IPS-15b (cell line): ENCODE results near the gene CR2.

Experiments used
- H3K27me3 ChIP-seq: one replicate; pipeline ENCODE4 v1.6.1; 2013; ENCODE audit warnings: low read length; ENCODE audit not compliant: control insufficient read depth, insufficient read depth
- H3K36me3 ChIP-seq: one replicate; pipeline ENCODE4 v1.6.1; 2013; ENCODE audit warnings: low read length; ENCODE audit not compliant: control insufficient read depth, insufficient read depth
- H3K4me1 ChIP-seq: one replicate; pipeline ENCODE4 v1.6.1; 2013; ENCODE audit warnings: mild to moderate bottlenecking, low read length; ENCODE audit not compliant: control insufficient read depth, insufficient read depth
- H3K4me3 ChIP-seq: one replicate; pipeline ENCODE4 v1.5.1; 2013; ENCODE audit warnings: low read depth, low read length
- H3K9ac ChIP-seq: one replicate; pipeline ENCODE4 v1.6.1; 2013; ENCODE audit warnings: low read depth, mild to moderate bottlenecking, low read length
- H3K9me3 ChIP-seq: one replicate; pipeline ENCODE4 v1.6.1; 2013; ENCODE audit warnings: mild to moderate bottlenecking, low read length; ENCODE audit not compliant: control insufficient read depth, insufficient read depth

The CR2 gene

DNA sequence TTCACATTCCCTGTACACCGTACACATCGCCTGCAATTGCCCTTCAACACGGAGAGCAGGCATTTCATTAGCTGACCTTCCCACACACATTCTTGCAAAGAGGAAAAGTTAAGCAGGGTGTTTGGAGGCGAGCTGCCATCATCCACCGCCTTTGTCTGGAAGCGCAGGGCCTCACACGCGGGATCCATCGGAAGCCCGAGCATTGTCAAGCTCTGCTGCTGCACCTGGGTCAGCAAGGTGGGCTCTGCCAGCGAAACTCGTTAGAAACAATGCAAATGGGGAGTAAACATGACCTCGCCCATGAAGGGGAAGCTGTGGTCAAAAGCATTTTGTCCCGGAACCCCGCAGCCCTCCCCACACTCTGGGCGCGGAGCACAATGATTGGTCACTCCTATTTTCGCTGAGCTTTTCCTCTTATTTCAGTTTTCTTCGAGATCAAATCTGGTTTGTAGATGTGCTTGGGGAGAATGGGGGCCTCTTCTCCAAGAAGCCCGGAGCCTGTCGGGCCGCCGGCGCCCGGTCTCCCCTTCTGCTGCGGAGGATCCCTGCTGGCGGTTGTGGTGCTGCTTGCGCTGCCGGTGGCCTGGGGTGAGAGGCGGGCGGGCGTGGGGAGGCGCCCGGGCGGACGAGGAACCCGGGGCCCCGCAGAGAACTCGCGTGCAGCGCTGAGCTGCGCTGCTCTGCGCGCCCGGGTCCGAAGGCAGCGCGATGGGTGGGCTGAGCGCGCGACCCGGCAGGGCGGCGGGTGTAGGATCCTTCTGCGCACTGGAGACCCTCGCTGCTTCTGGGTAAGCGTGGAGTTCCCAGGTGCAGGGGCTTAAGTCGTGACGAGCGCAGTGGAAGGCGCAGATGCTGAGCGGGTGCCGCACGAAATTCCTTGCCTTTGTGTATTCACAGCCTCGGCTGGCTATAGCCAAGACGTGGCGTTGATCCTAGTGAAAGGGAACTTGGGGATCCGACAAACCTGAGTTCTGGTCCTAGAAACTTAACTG, 42.0 kb downstream of the CR2 start, which contains the start of gene CR1:
Gene CR1, plus strand, starts transcription at position 357 of the 992 bp plus-strand sequence. Its CDS starts 111 bp downstream, at position 468.
- Histone ChIP-seq H3K9ac (peak within 1 kb of the TSS; percentile 73), H3K9me3 (no peaks in the 10 kb centered on the region), H3K27me3 (peaks cover 54% of the 10 kb centered on the region), H3K4me1 (peaks cover 4% of the 10 kb centered on the region), H3K36me3 (no peaks in the 10 kb centered on the region), H3K4me3 (peak within 1 kb of the TSS; percentile 51)

DNA sequence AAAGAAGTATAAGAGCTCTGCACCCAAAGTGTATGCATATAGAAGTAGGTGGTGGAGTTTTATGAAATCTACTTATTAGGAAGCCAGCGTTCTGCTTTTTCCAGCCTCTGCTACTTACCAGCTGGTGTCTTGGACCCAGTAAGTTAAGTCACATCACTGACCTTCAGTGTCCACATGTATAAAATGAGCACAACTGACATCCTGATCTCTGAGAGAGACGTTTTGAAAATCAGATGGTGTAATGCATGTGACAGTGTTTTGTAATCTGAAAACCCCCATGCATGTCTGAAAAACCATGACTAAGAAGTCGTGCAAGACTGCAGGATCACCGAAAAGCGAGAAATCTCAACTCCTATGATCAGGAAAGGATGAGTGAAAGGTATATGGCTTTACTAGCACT, 43.8 kb downstream of the CR2 start:
- Histone ChIP-seq H3K9me3 (no peaks in the 10 kb centered on the region), H3K36me3 (no peaks in the 10 kb centered on the region), H3K27me3 (peaks cover 48% of the 10 kb centered on the region), H3K4me3 (no peak overlapping the region), H3K4me1 (peaks cover 4% of the 10 kb centered on the region), H3K9ac (no peak overlapping the region)

DNA sequence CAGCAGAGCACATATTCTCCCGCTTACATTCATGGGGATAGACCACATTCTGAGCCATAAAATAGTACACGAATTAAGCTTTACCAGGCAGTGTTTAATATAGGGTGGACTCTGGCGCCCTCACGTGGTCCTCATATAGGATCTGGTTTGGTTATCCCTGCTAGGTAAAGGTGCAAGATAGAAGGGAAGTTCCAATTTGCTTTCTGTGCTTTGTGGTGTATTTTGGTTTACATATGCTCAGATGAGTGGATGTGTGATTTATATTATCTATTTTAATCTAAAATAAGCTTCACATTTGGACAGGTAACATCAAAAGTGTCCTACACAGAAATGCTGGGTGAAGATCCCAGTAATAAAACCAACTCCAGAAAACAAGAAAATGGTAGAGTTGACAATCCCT, 45.4 kb downstream of the CR2 start:
- Histone ChIP-seq H3K27me3 (peaks cover 34% of the 10 kb centered on the region), H3K9ac (no peak overlapping the region)

DNA sequence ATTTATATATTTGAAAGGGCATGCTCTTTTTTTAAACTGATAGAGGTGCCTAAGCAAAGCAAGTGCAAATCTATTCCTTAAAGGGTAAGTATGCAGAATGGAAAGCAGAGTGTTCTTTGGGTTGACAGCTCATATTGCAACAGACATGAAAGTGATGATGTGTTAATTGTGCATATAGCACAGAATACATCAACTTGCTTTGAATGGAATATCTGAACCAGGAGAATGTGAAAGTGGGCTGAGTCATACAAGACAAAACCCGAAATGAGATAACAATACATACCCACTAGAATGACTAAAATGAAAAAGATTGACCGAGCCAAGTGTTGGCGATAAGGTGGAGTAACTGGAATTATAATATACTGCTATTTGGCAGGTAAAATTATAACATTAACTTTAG, 46.2 kb downstream of the CR2 start:
- H3K9me3 ChIP-seq, result no peaks in the 10 kb centered on the region
- no peak overlapping the region for H3K4me3 ChIP-seq
- H3K9ac ChIP-seq, result no peak overlapping the region
- H3K36me3 ChIP-seq, result no peaks in the 10 kb centered on the region
- peaks cover 30% of the 10 kb centered on the region for H3K27me3 ChIP-seq
- peaks cover 4% of the 10 kb centered on the region for H3K4me1 ChIP-seq

More for the DNA sequence above, 45.4 kb downstream of the CR2 start:
- Histone ChIP-seq H3K4me3 (no peak overlapping the region), H3K9me3 (no peaks in the 10 kb centered on the region), H3K4me1 (peaks cover 4% of the 10 kb centered on the region), H3K36me3 (no peaks in the 10 kb centered on the region)

DNA sequence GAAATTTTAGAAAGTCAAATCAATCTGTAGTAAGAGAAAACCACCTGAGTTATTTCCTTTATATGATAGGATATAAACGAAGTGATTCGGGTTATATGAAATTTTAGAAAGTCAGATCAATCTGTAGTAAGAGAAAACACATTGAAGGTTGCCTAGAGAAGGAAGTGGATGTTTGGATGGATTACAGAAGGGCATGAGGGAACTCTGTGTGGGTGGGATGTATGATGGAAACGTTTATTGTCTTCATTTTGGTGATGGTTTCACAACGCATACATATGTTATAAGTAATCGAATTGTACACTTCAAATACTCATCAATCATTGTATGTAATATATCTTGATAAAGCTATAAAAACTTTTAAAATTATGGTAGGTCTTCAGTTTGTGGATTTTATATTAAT, 46.9 kb downstream of the CR2 start:
- Histone ChIP-seq H3K4me3 (no peak overlapping the region), H3K9ac (no peak overlapping the region), H3K9me3 (no peaks in the 10 kb centered on the region), H3K36me3 (no peaks in the 10 kb centered on the region), H3K4me1 (no peaks in the 10 kb centered on the region), H3K27me3 (peaks cover 22% of the 10 kb centered on the region)

DNA sequence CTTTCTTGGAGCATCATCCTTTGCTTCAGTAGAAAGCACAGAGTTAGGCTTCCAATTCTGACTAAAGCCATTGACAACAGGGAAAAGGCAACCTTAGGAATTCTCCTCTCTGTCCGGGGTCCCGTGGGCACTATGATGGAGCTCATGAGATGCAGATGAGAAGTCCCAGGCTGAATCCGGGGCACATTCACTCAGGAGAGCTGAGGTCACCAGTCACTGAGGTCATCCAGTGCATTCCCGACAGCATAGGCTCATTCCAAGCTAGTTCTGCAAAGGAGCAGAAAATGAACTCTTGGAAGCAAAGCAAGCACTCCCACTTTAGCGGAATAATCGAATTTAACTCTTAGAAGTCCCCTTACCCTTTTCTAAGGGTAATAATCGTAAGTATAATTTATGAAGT, 48.6 kb downstream of the CR2 start:
- no peak overlapping the region for H3K4me3 ChIP-seq
- H3K9me3 ChIP-seq, result no peaks in the 10 kb centered on the region
- no peaks in the 10 kb centered on the region for H3K36me3 ChIP-seq
- no peak overlapping the region for H3K9ac ChIP-seq
- H3K27me3 ChIP-seq, result peaks cover 6% of the 10 kb centered on the region
- H3K4me1 ChIP-seq, result no peaks in the 10 kb centered on the region

DNA sequence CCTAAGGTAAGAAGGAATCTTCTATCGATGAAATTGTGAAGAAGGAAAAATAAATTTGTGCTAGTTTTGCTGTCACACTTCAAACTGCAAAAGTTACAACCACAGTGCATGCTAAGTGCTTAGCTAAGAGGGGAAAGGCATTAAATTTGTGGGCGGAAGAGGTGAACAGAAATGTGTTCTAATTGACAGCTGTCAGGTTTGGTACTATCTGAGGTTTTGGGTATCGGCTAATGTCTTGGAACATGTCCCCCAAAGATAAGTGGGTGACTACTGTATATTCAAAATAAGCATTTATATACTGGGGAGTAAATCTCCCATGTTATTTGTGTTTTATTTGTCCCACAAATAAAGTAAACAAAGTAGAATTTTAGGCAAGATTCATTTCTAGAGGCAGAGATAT, 49.8 kb downstream of the CR2 start:
- no peaks in the 10 kb centered on the region for H3K9me3 ChIP-seq
- H3K4me3 ChIP-seq, result no peak overlapping the region
- no peaks in the 10 kb centered on the region for H3K36me3 ChIP-seq
- no peaks in the 10 kb centered on the region for H3K27me3 ChIP-seq
- no peak overlapping the region for H3K9ac ChIP-seq
- H3K4me1 ChIP-seq, result no peaks in the 10 kb centered on the region

DNA sequence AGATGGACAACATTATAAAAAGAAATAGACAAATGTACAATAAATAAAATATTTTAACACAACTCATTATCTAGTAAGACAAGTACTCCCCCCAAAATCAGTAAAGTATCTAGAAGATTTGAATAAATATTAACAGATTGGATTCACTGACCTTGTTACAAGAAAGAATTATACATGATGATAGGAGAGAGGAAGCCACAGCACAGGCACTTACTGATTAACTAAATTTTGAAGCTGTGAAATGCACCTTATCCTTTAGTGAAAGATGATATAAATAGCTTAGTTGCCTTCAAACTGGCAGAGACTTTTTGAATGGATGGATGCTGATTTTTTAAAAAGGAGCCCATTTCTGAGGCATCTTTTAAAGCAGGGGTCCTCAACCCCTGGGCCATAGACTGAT, 50.3 kb downstream of the CR2 start:
- H3K4me3 ChIP-seq, result no peak overlapping the region
- no peaks in the 10 kb centered on the region for H3K4me1 ChIP-seq
- no peak overlapping the region for H3K9ac ChIP-seq
- H3K9me3 ChIP-seq, result no peaks in the 10 kb centered on the region
- no peaks in the 10 kb centered on the region for H3K27me3 ChIP-seq
- no peaks in the 10 kb centered on the region for H3K36me3 ChIP-seq

DNA sequence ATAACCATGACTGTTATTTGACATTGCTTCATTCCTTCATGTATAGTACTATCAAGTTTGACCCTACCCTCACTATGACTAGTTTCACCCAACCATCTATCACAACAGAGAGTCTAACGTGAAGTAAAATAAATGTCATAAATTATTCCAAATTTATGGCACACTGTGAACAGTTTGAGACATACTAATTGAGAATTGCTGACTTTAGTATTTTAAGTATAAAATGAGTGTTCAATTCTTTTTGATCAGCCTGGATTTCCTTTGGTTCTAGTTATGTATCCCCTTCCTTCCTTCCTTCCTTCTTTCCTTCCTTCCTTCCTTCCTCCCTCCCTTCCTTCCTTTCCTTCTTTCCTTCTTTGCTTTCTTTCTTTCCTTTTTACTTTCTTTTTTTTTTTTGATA, 56.3 kb downstream of the CR2 start:
- Histone ChIP-seq H3K9me3 (no peaks in the 10 kb centered on the region), H3K36me3 (no peaks in the 10 kb centered on the region), H3K9ac (no peak overlapping the region), H3K4me1 (no peaks in the 10 kb centered on the region), H3K4me3 (no peak overlapping the region), H3K27me3 (no peaks in the 10 kb centered on the region)

DNA sequence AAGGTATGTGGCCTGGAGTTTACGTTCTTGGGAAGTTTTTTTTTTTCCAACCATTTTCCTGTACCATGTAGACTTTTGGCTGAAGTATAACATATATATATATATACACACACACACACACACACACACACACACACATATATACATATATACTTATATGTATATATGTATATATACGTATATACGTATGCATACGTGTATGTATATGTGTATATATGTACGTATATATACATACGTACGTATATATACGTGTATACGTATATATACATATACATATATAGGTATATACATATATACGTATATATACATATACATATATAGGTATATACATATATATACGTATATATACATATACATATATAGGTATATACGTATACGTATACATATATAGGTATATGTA, 60.8 kb downstream of the CR2 start:
- Histone ChIP-seq H3K4me3 (no peak overlapping the region), H3K4me1 (no peaks in the 10 kb centered on the region), H3K27me3 (no peaks in the 10 kb centered on the region)

DNA sequence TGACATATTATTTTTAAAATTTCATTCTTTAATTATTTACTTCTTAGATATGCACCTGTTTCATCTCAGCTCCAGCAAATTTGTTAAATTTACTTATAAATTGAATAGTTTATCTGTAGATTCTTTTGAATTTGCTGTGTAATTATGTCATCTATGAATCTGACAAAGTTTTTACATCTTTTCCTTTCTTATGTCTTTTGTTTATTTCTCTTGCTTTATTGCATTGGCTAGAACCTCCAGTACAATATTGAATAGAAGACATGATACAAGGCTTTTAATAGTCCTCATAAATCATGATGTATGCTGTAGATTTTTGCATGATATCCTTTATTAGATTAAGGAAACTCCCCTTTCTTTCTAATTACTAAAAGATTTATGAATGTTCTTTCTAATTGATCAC, 62.6 kb downstream of the CR2 start:
- no peaks in the 10 kb centered on the region for H3K4me1 ChIP-seq
- H3K9me3 ChIP-seq, result no peaks in the 10 kb centered on the region
- no peaks in the 10 kb centered on the region for H3K27me3 ChIP-seq
- H3K9ac ChIP-seq, result no peak overlapping the region
- no peak overlapping the region for H3K4me3 ChIP-seq
- H3K36me3 ChIP-seq, result no peaks in the 10 kb centered on the region

More for the DNA sequence above, 60.8 kb downstream of the CR2 start:
- H3K9ac ChIP-seq, result no peak overlapping the region
- H3K36me3 ChIP-seq, result no peaks in the 10 kb centered on the region
- no peaks in the 10 kb centered on the region for H3K9me3 ChIP-seq

DNA sequence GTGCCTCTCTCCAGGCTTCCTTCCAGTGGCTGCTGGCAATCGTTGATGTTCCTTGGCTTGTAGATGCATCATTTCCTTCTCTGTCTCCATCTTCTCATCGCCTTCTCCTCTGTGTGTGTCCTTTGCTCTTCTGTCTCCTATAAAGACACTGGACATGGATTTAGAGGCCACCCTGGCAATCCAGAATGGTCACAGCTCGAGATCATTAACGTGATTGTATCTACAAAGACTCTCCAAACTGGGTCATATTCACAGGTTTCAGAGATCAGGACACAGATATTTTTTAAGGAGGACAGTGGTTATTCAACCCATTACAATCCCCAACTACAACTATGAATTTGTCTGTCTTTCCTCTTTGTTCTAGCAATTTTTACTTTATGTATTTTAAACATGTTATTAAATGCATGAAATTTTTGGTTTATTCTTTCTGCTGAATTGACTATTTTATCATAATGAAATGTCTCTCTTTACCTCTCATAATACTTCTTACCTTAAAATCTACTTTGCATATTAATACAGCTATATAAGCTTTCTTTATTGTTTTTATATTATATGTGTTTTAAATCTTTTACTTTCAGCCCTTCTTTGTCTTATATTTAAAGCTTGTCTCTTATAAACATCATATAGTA, 64.6 kb downstream of the CR2 start:
- Histone ChIP-seq H3K9ac (no peak overlapping the region), H3K4me1 (no peaks in the 10 kb centered on the region), H3K36me3 (no peaks in the 10 kb centered on the region), H3K9me3 (no peaks in the 10 kb centered on the region), H3K4me3 (no peak overlapping the region), H3K27me3 (no peaks in the 10 kb centered on the region)
